ENCODE data around the gene EXOSC6.
"Not testable (repeated sequence)": the region's sequence is repeated elsewhere in the genome, so short reads cannot be mapped to it uniquely, and the experiment has no call there.

Gene EXOSC6

DNA sequence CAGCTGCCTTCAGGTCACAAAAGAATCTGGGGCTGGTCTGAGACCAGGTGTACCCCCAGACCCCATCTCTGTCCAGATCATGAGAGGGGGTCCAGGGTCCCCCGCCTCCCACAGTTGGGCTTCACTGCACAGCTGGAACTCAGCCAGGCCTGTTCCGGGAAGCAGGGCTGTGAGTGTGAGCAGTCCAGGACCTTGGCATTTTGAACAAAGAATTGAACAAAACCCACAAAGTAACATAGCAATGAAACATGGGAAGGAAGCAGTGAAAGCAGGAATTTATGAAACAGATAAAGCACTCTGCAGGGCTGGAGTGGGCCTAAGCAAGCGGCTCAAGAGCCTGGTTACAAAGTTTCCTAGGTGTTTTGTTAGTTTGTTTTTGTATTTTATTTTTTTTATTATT, 53.1 kb downstream of the EXOSC6 start:
- DNase-seq (ENCODE audit: low read depth) = not testable (repeated sequence)

DNA sequence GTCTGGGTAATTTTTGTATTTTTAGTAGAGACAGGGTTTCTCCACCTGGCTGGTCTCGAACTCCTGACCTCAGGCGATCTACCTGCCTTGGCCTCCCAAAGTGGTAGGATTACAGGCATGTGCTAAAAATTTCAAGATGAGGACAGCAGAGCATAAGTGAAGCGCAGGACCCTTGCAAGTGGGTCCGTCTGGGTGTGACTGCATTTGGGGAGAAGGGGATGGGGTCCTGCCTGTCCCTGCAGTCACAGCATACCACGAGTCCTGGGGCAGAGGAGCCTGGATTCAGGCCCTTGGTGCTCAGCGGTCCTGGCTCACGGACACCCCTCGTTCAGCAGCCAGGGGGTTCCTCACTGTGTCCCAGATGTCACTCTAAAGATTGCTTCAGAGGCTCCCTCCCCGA, 53.5 kb downstream of the EXOSC6 start:
- not testable (repeated sequence) for DNase-seq (ENCODE audit: low read depth)

DNA sequence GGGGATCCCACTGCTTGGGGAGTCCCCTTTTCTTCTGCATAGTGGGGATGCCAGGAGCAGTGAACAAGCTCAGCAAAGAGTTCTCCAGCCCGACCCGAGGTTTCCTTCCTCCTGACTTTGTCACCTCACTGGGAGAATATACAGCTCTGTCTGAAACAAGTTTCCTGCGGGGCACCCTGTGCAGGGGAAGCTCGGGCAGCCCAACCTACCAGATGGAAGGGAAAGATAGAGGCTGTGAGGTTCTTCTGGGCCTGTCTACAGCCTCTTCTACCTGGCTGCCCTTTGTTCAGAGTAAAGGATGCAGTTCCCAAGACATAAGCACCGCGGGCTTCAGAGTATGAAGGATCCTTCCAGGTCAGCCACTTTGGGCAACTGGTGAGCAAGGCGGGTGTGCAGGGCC, 54.1 kb downstream of the EXOSC6 start:
- DNase-seq (ENCODE audit: low read depth) = not testable (repeated sequence)
